ENCODE data around the gene TCP11L2.

The TCP11L2 gene

GRCh38 chr12:106302401-106303201, at the start of gene TCP11L2:
Gene TCP11L2 (plus strand): TSS chr12:106302733. CDS start chr12:106311076, 8,343 bp downstream.
- peak; percentile 92 for DNase-seq (ENCODE audit: low read depth)

- no peak for DNase-seq (ENCODE audit: low read depth)
Observed at GRCh38 chr12:106254724-106255123, 47.8 kb upstream of the TCP11L2 start.

DNA sequence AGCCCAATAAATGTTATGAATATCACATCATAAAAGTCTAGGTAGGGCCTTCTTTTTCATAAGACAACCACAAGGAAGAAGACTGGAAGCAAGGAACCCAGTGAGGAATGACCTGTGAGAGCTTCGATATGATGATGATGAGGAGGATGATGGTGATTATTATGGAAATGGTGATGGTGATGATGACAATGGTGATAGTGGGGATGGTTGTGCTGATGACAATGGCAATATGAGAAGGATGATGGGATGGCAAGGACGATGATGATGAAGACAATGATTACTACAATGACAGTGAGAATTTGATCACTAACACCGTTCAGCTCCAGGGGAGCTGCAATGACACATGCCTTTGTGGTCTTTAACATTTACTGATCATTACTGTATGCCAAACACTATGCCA, 47.0 kb upstream of the TCP11L2 start:
- no peak for DNase-seq (ENCODE audit: low read depth)

DNA sequence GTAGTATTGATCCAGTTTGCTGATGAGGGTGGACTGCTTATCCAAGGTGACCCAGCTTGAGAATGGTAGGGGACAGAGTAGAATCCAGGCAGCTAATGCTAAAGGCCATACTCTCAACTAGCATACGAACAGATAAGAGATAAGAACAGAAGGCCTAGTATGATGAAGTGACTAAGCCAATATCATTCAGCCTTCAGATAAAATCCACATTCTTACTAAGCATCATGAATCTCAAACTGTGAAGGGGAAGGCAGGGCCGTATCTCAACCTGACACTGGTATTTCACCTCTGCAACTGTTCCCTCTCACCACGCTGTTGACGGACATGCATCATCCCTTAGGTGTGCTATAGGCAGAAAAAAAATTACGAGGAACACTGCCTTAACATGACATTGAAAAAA, 46.6 kb upstream of the TCP11L2 start:
- no peak for DNase-seq (ENCODE audit: low read depth)

DNA sequence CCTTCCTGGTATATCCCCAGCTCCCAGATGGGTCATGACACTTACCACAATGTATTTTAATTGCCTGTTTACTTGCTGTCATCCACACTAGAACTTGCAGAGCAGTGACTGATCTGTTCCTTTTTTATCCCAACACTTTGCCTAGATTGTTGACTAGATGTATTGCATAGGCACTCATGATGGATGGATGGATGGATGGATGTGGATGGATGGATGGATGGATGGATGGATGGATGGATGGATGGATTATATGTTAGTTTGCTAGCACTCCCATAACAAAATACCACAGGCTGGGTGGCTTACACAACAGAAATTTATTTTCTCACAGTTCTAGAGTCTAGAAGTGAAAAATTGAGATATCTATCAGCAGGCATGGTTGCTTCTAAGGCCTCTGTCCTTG, 46.0 kb upstream of the TCP11L2 start:
- no peak for DNase-seq (ENCODE audit: low read depth)

- DNase-seq (ENCODE audit: low read depth), result no peak
Observed at GRCh38 chr12:106258226-106258625, 44.3 kb upstream of the TCP11L2 start.

GRCh38 chr12:106258935-106259334, 43.6 kb upstream of the TCP11L2 start:
- no peak for DNase-seq (ENCODE audit: low read depth)

DNA sequence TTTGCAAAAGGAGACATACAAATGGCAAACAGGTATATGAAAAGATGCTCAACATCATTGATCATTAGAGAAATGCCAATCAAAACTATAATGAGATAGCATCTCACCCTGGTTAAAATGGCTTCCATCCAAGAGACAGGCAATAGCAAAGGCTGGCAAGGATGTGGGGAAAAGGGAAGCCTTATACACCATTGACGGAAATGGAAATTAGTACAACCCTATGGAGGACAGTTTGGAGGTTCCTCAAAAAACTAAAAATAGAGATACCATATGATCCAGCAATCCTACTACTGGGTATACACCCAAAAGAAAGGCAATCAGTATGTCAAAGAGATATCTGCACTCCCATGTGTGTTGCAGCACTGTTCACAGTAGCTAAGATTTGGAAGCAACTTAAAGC, 37.4 kb upstream of the TCP11L2 start:
- DNase-seq (ENCODE audit: low read depth), result no peak

GRCh38 chr12:106267535-106267934, 35.0 kb upstream of the TCP11L2 start:
- DNase-seq (ENCODE audit: low read depth), result no peak

DNA sequence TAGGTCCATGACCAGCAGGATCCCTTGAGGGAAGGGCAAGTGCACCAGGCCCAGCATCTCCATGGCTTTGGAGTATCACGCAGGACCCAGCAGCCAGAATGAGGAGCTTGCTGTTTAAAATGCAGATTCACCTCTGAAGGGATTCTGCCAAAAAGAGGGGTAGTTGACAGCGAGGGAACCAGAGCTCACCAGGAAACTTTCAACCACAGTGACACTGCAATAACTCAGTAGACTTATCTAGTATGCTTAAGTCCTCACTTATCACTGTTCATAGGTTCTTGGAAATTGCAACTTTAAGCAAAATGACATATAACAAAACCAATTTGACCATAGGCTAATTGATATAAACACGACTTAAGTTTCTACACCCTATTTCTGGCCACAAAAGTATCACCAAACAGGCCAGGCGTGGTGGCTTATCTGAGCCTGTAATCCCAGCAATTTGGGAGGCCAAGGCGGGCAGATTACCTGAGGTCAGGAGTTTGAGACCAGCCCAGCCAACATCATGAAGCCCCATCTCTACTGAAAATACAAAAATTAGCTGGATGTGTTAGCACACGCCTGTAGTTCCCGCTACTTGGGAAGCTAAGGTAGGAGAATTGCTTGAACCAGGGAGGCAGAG, 33.3 kb upstream of the TCP11L2 start:
- DNase-seq (ENCODE audit: low read depth), result no peak

DNA sequence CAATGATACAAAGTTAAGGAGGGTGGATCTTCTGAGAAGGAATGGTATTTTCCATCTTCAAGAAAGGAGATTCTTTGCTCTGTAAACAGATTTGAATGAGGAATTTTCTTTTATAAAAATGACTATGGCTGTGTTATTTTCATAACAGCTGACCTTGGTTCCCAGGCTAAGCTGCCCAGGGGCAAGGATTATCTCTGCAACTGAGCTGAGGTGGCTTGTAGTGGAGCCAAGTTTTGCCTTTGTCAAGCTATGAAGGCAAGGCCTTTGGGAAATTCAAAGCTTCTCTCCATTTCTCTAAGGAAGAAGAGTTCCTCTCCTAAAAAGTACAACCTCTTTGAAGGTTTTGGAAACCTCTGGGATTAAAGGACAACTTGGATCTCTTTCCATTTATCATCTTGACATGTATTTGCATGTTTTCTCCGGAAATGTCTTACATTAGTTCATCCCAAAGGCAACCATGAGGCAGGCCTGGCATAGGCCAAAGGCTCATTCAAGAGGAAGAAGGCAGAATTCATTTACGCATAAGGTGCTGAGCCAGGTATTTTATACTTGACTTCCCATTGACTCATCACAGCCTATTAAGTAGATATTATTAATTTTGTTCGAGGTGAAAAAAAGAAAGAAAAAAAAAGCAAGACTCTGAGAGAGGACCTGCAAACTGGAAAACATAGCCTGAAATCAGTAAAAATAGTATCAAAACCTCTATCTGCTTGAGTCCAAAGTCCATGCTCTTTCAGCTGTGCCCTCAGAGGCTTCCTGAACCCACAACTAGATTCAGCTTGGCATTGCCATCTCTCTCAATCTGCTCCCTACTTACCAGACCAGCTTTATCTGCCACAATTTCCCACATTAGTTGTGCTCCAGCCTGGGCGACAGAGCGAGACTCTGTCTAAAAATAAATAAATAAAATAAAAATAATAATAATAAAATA, 30.7 kb upstream of the TCP11L2 start:
- DNase-seq (ENCODE audit: low read depth), result no peak

DNA sequence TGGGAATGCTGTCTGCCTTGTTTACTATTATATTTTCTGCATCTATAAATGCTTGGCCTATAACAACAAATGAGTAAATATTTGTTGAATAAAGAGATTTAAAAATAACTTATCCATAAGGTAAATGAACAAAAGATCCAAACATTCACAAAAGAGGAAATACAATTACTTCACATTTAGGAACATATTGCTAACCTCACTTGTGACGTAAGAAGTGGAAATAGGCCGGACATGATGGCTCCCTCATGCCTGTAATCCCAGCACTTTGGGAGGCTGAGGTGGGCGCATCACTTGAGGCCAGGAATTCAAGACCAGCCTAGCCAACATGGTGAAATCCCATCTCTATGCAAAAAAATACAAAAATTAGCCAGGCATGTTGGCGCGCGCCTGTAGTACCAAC, 29.0 kb upstream of the TCP11L2 start:
- DNase-seq (ENCODE audit: low read depth), result no peak

- no peak for DNase-seq (ENCODE audit: low read depth)
Observed at GRCh38 chr12:106274012-106274411, 28.5 kb upstream of the TCP11L2 start.

- DNase-seq (ENCODE audit: low read depth), result no peak
Observed at GRCh38 chr12:106274575-106275121, 27.9 kb upstream of the TCP11L2 start.

DNA sequence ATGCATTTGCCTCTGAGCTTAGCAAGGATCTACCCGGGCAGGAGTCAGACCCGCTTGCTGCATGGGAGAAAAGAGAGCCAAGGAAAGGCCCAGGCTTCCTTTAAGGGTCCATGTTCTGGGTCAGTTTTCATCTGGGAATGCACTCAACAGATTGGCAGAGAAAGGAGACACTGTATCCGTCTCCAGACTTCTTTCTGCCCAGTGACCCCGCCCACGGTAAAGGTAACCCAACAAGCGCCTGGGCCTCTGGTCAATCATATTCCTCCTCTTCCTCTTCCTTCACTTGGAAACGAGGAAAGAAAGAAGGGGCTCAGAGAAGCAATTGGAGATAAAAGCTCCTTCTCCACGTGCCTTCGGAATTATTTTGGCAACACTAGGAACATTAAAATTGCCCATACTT, 27.1 kb upstream of the TCP11L2 start:
- no peak for DNase-seq (ENCODE audit: low read depth)

GRCh38 chr12:106276032-106276740, 26.3 kb upstream of the TCP11L2 start:
- no peak for DNase-seq (ENCODE audit: low read depth)

DNA sequence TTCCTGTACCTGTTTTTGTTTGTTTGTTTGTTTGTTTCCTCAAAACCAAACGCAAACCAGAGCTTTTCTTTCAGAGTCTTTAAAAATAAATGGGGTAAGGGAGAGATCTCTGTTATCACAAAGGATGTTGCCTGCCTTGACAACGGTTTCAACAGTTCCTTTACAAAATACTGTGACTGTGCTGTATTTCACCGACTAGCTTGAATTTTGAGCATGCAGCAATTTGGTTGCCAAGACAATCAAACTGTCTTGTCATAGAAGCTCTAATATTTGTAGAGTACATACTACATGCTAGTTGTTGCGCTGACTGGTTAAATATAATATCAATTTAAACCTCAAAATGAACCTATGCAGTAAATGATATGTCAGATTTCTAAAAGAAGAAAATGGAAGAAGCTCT, 22.4 kb upstream of the TCP11L2 start:
- no peak for DNase-seq (ENCODE audit: low read depth)

GRCh38 chr12:106281056-106281782, 21.3 kb upstream of the TCP11L2 start:
- no peak for DNase-seq (ENCODE audit: low read depth)

GRCh38 chr12:106281804-106282203, 20.7 kb upstream of the TCP11L2 start:
- no peak for DNase-seq (ENCODE audit: low read depth)

- DNase-seq (ENCODE audit: low read depth), result peak; percentile 31
Observed at GRCh38 chr12:106282457-106283097, 20.0 kb upstream of the TCP11L2 start.

All from activated T-cell treated with anti-CD3 and anti-CD28 coated beads for 1 hour (primary cell).